GM08714 (cell line): ENCODE measurements around the gene COL15A1.

Experiments used
- H3K4me3 ChIP-seq: fragments of 200-500 bp; sonication (Bioruptor generic); 2 replicates; pipeline ENCODE4 v1.5.1; 2014; ENCODE audit warnings: mild to moderate bottlenecking, low read length, inconsistent platforms
- ZNF274 ChIP-seq: IDR thresholded peaks from 2 replicates; pipeline ENCODE4 v1.6.1; 2012; ENCODE audit warnings: mild to moderate bottlenecking, low read depth, low read length

Gene COL15A1

DNA sequence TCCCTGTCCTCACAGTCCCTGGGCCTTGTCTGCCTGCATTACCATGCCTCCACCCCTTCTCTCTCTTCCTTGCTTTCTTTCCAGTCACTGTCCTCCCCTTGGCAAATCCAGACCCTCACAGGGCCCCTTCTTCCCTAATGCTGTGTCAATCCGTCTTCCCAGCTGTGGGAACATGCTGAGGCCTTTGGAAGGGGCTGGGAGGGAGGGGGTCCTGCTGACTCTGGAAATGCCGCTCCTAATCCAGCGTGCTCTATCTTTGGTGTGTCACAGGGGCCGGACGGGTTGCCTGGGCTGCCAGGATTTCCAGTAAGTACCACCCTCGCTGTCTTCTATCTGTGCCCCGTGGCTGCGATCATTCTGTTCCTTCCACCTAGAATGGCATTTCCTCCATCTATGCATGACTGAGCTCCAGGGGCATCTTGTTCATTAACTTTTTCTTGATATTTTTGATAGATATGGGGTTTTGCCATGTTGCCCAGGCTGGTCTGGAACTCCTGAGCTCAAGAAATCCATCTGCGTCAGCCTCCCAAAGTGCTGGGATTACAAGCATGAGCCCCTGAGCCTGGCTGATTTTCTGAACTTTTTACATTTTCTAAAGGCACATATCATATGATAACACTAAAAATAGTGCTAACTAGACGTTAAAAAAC, 96.7 kb downstream of the COL15A1 start:
- TF ChIP-seq ZNF274, result no peak
- H3K4me3 ChIP-seq, result no peak overlapping the region

DNA sequence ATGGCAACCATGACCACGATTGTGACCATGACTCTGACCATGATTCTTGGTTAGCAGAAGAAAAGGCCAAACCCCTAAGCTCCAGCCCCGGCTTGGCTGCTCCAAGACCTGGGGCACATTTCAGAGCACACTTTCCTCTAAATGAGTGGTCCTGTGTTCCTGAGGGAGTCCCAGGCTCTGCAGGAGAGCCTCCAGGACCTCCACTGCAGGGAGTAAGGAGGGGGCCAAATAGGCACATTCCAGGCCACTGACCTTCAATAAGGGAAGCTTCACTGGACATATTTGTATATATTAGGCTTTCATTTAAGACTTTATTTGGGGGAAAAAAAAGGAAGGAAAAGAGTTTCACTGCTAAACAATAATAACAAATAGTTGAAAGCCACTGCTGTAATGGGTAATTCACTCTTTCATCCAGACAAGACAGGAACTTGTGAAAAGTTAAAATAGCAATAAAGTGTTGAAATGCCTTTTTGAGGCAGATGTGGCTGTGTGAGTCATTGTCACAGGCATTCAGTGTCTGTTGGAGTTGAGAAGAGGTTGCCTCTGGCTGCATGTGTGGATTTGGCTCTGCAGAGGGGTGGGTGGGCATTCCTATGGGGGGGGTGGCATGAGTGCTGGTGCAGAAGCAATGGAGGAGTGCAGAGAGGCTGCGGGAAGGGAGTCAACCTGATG, 97.3 kb downstream of the COL15A1 start:
- TF ChIP-seq ZNF274, result no peak
- H3K4me3 ChIP-seq, result no peak overlapping the region

DNA sequence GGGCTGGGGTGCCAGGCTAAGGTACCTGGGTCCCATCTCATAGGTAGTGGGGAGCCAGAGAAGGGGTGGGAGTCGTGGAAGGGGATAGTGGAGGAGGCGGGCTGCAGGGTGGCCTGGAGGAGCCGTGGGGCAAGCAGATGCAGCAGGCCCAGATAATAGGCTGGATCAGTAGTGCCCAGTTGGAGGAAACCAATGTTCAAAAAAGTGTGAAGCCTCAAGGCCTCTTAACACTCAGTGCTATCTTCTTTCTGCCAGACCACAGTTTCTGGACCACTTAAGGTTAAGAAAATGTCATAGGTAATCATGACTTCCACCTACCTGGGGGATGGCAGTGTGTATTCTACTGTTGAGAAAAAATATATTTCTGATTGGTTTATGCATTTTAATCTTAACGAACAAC, 97.9 kb downstream of the COL15A1 start:
- no peak overlapping the region for H3K4me3 ChIP-seq
- TF ChIP-seq ZNF274, result no peak

DNA sequence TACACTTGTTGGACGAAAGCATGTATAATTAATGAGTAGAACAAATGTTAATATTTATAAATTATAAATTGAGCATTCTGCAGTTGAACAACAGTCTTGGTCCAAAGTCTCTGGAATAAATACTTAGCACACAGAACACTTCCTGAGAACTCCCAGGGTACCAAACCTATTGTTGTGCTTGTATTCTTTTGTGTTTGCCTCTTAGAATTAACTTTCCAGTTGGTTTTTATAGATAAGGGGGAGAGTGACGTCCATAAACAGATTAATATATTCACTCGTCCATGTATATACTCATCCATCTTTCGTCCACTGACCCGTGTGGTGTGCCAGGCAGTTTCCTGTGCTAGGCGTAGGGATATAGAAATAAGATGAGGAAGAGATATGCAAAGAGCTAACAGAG, 98.9 kb downstream of the COL15A1 start:
- TF ChIP-seq ZNF274, result no peak
- H3K4me3 ChIP-seq, result no peak overlapping the region

DNA sequence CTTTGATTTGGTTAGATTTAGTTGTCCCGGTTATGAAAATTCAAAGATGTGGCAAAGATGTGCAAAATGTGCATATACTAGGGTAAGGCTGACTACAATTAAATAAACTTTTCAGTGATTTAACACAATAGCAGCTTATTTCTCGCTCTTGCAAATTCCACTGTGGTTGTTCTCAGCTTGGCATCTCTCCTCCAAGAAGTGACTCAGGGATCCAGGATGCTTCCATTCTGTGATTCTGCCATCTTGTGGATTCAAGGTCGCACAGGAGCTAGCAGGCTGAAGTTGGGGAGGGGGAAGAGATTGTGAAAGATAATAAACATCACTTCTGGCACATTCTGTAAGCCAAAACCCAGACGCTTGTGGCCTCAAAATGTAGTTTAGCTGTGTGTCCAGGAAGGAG, 101.1 kb downstream of the COL15A1 start:
- H3K4me3 ChIP-seq, result no peak overlapping the region
- no peak for TF ChIP-seq ZNF274

DNA sequence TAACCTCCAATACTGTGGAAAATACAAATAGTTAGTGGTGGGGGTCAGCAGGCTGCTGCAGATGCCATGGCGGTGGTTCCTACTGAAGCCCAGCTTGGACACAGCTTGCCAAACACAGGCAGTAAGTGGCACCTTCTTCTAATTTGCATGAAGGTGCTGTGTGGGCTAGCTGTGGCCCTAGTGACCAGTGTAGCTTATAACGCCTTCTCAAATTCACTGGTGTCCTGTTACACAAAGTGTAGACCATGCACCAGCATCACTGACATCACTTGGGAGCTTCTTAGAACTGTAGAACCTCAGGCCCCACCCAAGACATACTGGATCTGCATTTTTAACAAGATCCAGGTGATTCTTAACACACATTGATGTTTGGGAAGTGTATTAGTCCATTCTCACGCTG, 102.4 kb downstream of the COL15A1 start:
- no peak overlapping the region for H3K4me3 ChIP-seq
- TF ChIP-seq ZNF274, result no peak

DNA sequence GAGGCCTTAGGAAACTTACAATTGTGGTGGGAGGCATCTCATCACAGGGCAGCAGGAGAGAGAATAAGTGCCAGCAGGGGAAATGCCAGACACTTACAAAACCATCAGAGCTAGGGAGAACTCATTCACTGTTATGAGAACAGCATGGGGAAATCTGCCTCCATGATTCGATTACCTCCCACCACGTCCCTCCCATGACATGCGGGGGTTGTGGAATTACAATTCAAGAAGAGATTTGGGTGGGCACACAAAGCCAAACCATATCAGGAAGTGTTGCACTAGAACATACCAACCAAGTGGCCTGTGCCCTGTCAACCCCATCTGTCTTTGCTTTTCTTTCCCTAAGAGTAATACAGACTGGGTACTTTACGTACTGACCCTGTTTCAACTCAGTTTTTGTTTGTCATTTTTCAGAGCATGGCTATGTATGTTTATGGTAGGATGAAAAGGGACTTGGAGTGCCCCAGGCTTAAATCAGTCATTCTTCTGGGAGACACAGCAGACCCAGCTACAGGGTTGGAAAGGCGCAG, 102.9 kb downstream of the COL15A1 start:
- H3K4me3 ChIP-seq, result no peak overlapping the region
- no peak for TF ChIP-seq ZNF274

DNA sequence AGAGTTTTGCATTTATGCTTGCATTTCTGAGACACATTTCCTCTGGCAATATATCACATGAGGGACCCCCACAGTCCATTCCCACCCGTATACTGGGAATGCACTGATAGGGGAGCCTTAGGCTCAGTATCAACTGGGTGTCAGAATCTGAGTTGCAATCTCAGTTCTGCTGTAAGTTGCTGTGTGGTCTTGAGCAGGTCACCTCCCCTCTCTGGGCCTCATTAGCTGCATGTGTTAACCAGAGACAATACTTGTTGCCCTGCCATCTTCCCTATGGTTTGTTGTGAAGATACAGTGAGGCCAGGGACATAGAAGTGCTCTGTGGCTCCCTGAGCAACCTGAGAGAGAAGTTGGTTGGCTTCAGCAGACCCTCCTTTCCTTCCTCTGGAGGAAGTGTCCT, 105.5 kb downstream of the COL15A1 start:
- no peak overlapping the region for H3K4me3 ChIP-seq
- no peak for TF ChIP-seq ZNF274

DNA sequence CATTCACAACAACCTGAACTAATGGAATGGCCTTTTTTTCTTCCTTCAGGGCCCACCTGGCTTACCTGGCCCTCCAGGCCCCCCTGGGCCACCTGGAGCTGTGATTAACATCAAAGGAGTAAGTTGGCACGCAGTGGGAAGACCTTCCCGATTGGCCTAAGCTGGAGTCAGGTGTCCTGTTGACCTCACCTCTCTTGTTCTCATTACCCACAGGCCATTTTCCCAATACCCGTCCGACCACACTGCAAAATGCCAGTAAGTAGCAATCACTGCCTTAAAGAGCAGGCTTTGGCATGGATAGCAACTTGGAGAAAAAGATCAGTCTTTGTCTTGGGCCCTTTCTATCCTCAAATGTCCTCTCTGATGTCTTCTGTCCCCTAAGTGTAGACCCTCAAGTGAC, 105.9 kb downstream of the COL15A1 start:
- no peak for TF ChIP-seq ZNF274

DNA sequence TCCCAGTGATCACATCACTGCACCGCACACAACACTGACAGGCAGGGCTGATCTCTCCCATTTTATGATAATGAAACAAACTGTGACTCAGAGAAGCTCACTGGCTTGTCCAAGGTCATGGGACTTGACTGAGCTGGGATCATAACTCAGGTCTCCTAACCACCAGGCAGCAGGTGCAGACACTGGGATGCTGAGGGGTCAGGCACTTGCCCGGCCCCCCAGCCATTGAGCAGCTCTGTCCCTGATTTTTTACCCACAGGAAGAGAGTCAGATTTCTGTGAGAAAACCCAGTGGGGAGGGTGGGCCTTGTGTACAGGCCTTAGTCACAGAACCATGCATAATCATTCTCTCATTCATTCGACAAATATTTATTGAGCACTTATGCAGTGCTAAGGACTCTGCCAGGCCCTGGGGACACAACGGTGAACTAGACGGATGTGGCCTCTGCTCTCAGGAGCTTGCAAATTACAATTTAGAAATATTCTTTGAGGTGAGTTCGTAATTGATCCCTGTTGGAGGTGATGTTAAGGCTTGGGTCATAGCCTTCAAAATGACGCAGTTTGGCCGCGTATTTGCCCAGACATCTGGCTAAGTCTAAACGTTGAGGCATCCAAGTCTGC, 106.7 kb downstream of the COL15A1 start:
- TF ChIP-seq ZNF274, result no peak
- H3K4me3 ChIP-seq, result no peak overlapping the region

More for the DNA sequence above, 105.9 kb downstream of the COL15A1 start:
- H3K4me3 ChIP-seq, result no peak overlapping the region

DNA sequence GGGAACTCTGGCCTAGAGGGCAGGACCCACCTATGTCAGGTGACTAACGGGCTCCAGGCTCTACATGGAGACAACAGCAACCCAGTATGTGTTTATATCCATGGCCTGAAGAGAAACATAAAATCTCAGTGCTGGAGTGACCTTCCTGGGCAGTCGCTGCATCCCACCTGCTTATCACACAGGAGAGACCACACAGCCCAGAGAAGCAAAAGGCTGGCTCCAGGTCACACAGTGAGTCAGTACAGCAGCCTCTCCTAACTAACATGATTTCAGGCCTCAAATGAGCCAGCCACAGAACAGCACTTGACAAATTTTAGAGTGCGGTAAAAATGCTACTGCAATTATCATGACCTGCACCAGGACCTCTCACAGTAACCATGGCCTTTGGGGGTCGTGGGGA, 107.2 kb downstream of the COL15A1 start:
- TF ChIP-seq ZNF274, result no peak
- no peak overlapping the region for H3K4me3 ChIP-seq

DNA sequence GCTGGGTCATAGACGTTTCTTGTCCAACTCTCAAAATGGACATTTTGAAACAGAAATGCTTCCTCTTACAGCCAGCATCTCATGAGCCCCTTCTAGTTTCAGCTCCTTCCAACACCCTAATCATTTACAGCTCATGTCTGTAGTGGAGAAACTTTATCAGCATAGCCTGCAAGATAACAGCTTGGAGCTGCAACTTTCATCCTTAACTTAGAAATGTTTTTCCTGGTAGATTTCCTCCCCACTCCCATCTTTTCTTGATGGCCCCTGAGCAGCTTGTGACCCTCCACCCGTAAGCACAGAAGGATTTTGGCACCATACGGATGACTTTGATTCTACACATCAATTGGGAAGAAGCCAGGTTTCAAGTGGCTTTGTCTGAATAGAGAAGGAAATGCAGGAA, 107.7 kb downstream of the COL15A1 start:
- no peak overlapping the region for H3K4me3 ChIP-seq
- no peak for TF ChIP-seq ZNF274

DNA sequence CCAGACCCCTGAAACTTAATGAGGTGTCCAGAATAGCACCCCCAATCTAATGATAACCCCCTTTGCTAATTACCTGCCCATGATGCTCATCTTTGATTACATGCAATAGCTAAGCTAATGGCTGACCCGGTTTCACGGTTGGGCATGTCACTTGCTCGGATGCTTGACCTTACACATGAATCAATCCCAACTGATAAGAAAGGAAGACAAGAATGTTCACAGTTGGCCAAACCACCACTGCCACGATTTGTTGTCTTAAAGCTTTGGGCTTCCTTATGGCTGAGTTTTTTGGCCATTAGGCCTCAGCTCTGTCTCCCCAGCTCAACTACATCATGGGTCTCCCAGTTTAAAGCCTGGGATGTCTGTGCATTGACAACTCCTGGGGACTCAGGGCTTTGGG, 108.1 kb downstream of the COL15A1 start:
- TF ChIP-seq ZNF274, result no peak
- H3K4me3 ChIP-seq, result no peak overlapping the region

DNA sequence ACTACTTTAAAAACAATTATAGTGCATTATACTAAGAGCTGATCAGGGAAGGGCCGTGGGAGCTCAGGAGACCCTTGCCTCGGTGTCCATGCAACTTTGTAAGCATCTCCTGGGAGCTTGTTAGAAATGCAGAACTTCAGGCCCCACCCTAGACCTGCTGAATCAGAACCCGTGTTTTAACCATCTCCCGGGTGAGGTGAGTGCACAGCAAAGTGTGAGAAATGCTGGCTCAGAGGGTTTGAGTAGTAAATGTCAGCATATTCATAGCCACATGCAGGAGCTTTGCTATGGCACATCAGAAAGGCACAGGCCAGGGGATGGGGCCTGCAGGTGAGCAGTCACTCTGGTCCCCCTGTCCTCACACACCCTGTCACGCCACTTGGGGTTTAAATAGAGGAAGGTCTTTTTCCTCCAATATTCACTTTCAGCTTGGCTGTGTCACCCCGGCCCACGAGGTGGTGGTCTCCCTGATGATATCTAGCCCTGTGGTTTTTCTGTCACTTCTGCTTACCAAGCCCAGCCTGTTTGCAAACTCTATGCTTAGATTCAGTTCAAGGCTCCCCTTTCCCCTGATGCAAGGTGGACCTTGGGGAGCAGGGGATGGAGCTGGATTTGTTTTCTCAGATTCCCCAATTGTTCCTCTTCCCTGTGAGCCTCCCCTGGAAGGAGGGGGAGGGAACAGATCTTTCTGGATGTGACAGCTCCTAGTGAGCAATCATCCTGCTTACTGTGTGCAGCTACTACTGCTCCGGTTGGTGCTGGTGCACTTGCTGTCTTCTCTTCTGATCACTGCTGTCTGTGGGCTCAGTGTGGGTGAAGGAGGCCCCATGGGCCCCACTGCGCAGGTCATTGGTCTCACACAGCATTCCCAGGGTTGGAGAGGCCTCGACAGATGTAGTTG, 109.4 kb downstream of the COL15A1 start:
- no peak for TF ChIP-seq ZNF274
- no peak overlapping the region for H3K4me3 ChIP-seq

DNA sequence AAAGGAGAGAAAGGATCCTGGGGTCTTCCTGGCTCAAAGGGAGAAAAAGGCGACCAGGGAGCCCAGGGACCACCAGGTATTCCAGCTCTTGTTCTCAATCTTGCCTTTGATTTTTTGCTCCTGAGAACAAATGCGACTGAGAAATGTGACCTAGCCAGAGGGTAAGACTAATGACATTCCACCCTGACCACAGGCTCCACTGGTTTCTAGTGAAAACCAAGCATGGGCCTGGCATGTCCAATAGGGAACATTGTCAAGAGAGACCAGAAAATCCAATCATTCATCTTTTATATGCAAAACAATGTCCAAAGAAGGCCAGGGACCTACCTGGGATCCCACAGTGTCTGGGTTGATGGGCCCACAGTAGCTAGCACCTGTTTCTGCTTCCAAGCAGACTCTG, 110.9 kb downstream of the COL15A1 start:
- no peak for TF ChIP-seq ZNF274
- H3K4me3 ChIP-seq, result no peak overlapping the region
